Measurements from ENCODE around the gene VWF.

Gene VWF

GRCh38 chr12:6083601-6084000 lies 40.9 kb downstream of the VWF start:
- H3K4me3 ChIP-seq (ENCODE audit: low read depth, low read length), result no peak overlapping the region
- no peak for TF ChIP-seq POLR2A (IDR thresholded peaks at IDR 0.05; ENCODE audit: extremely low read depth, insufficient read length)
- peak; percentile 59 for DNase-seq (ENCODE audit: low read depth)

- no peak for DNase-seq (ENCODE audit: low read depth)
- no peak overlapping the region for H3K4me3 ChIP-seq (ENCODE audit: low read depth, low read length)
- no peak for TF ChIP-seq MAX (IDR thresholded peaks at IDR 0.05; ENCODE audit: low read depth, low read length)
- TF ChIP-seq MYC (IDR thresholded peaks at IDR 0.05; ENCODE audit: low read depth, low read length), result no peak
- TF ChIP-seq CTCF (IDR thresholded peaks at IDR 0.05; ENCODE audit: low read depth, low read length), result no peak
- no peak for TF ChIP-seq POLR2A (IDR thresholded peaks at IDR 0.05; ENCODE audit: extremely low read depth, insufficient read length)
These were observed 41.9 kb downstream of the VWF start for GRCh38 chr12:6082613-6083012.

- no peak for DNase-seq (ENCODE audit: low read depth)
- H3K4me3 ChIP-seq (ENCODE audit: low read depth, low read length), result no peak overlapping the region
- TF ChIP-seq MAX (IDR thresholded peaks at IDR 0.05; ENCODE audit: low read depth, low read length) (no peak), CTCF (IDR thresholded peaks at IDR 0.05; ENCODE audit: low read depth, low read length) (no peak), POLR2A (IDR thresholded peaks at IDR 0.05; ENCODE audit: extremely low read depth, insufficient read length) (no peak), MYC (IDR thresholded peaks at IDR 0.05; ENCODE audit: low read depth, low read length) (no peak)
These were observed 44.1 kb downstream of the VWF start for GRCh38 chr12:6080149-6081045.

- no peak overlapping the region for H3K4me3 ChIP-seq (ENCODE audit: low read depth, low read length)
- TF ChIP-seq CTCF (IDR thresholded peaks at IDR 0.05; ENCODE audit: low read depth, low read length) (no peak), POLR2A (IDR thresholded peaks at IDR 0.05; ENCODE audit: extremely low read depth, insufficient read length) (no peak), MYC (IDR thresholded peaks at IDR 0.05; ENCODE audit: low read depth, low read length) (no peak), MAX (IDR thresholded peaks at IDR 0.05; ENCODE audit: low read depth, low read length) (no peak)
- no peak for DNase-seq (ENCODE audit: low read depth)
These were observed 45.9 kb downstream of the VWF start for GRCh38 chr12:6078398-6079096.

- no peak overlapping the region for H3K4me3 ChIP-seq (ENCODE audit: low read depth, low read length)
- TF ChIP-seq POLR2A (IDR thresholded peaks at IDR 0.05; ENCODE audit: extremely low read depth, insufficient read length), result no peak
- TF ChIP-seq MAX (IDR thresholded peaks at IDR 0.05; ENCODE audit: low read depth, low read length), result no peak
- DNase-seq (ENCODE audit: low read depth), result no peak
These were observed 46.8 kb downstream of the VWF start for GRCh38 chr12:6077692-6078083.

- H3K4me3 ChIP-seq (ENCODE audit: low read depth, low read length), result no peak overlapping the region
- TF ChIP-seq CTCF (IDR thresholded peaks at IDR 0.05; ENCODE audit: low read depth, low read length), result no peak
- TF ChIP-seq POLR2A (IDR thresholded peaks at IDR 0.05; ENCODE audit: extremely low read depth, insufficient read length), result no peak
- TF ChIP-seq MYC (IDR thresholded peaks at IDR 0.05; ENCODE audit: low read depth, low read length), result no peak
- TF ChIP-seq MAX (IDR thresholded peaks at IDR 0.05; ENCODE audit: low read depth, low read length), result no peak
- DNase-seq (ENCODE audit: low read depth), result no peak
These were observed 47.4 kb downstream of the VWF start for GRCh38 chr12:6076776-6077691.

Measured in NB4 (cell line).